SU-DHL-6 (cell line): ENCODE data around the gene CLIC4.

Experiments
- H2AFZ ChIP-seq: fragments of 200-600 bp; sonication (generic); 2 replicates; pipeline ENCODE4 v1.6.1; 2014; ENCODE audit warnings: low read depth, mild to moderate bottlenecking, moderate library complexity, mixed read lengths, antibody characterized with exemption, low read length; ENCODE audit not compliant: severe bottlenecking
- H3F3A ChIP-seq: fragments of 200-600 bp; shearing (Covaris generic); 2 replicates; pipeline ENCODE4 v1.6.0; 2016; ENCODE audit warnings: antibody characterized with exemption, mild to moderate bottlenecking; ENCODE audit not compliant: insufficient read depth
- H3K27ac ChIP-seq: fragments of 200-600 bp; sonication (generic); 2 replicates; pipeline ENCODE4 v1.5.1; 2016; ENCODE audit warnings: low read depth, mild to moderate bottlenecking, low read length, moderate library complexity, mixed read lengths
- H3K27me3 ChIP-seq: fragments of 200-600 bp; sonication (generic), shearing (Covaris generic); 2 replicates; pipeline ENCODE4 v1.6.0; 2014; ENCODE audit warnings: mild to moderate bottlenecking, low read length
- H3K36me3 ChIP-seq: fragments of 200-600 bp; sonication (generic); 2 replicates; pipeline ENCODE4 v1.6.1; 2014; ENCODE audit warnings: mild to moderate bottlenecking, low read length, mixed read lengths
- H3K4me2 ChIP-seq: fragments of 300-600, 200-600 bp; shearing (Covaris generic), sonication (generic); 2 replicates; pipeline ENCODE4 v1.6.0; 2014; ENCODE audit warnings: low read length, low read depth, mild to moderate bottlenecking; ENCODE audit not compliant: poor library complexity, severe bottlenecking
- H3K4me3 ChIP-seq: fragments of 200-600 bp; sonication (generic); 2 replicates; pipeline ENCODE4 v1.5.1; 2014; ENCODE audit warnings: antibody characterized with exemption, low read length, mild to moderate bottlenecking, mixed read lengths; ENCODE audit not compliant: insufficient read depth, poor library complexity, severe bottlenecking
- H3K79me2 ChIP-seq: fragments of 200-600 bp; sonication (generic); 2 replicates; pipeline ENCODE4 v1.6.1; 2014; ENCODE audit warnings: mild to moderate bottlenecking, low read length, moderate library complexity; ENCODE audit not compliant: insufficient read depth
- H3K9ac ChIP-seq: fragments of 200-600 bp; sonication (generic); 2 replicates; pipeline ENCODE4 v1.7.0; 2014; ENCODE audit warnings: mild to moderate bottlenecking, low read length
- H3K9me2 ChIP-seq: fragments of 200-600 bp; sonication (generic); replicated peaks from 2 replicates; pipeline ENCODE4 v1.6.1; 2014; ENCODE audit warnings: low read length; ENCODE audit not compliant: insufficient read depth
- H3K9me3 ChIP-seq: fragments of 200-600 bp; sonication (generic); 2 replicates; pipeline ENCODE4 v1.6.1; 2014; ENCODE audit warnings: low read length, mixed read lengths; ENCODE audit not compliant: insufficient read depth
- H4K20me1 ChIP-seq: fragments of 200-600 bp; sonication (generic); 2 replicates; pipeline ENCODE4 v1.6.1; 2014; ENCODE audit warnings: low read depth, mild to moderate bottlenecking, antibody characterized with exemption, low read length, moderate library complexity, mixed read lengths
- EZH2phosphoT487 ChIP-seq: fragments of 200-600 bp; sonication (generic), shearing (Covaris generic); conservative IDR thresholded peaks from 2 replicates; pipeline ENCODE4 v1.6.1; 2018; ENCODE audit warnings: mild to moderate bottlenecking, antibody characterized with exemption, low read length, moderate library complexity, mixed read lengths
- TF ChIP-seq, protein P1 (sequence below): fragments of 200-600 bp; sonication (generic); IDR thresholded peaks from one replicate; pipeline ENCODE4 v1.5.1; 2017; ENCODE audit warnings: antibody characterized with exemption, mild to moderate bottlenecking, low read length, moderate library complexity; ENCODE audit not compliant: insufficient read depth, poor library complexity, severe bottlenecking

Gene CLIC4

DNA sequence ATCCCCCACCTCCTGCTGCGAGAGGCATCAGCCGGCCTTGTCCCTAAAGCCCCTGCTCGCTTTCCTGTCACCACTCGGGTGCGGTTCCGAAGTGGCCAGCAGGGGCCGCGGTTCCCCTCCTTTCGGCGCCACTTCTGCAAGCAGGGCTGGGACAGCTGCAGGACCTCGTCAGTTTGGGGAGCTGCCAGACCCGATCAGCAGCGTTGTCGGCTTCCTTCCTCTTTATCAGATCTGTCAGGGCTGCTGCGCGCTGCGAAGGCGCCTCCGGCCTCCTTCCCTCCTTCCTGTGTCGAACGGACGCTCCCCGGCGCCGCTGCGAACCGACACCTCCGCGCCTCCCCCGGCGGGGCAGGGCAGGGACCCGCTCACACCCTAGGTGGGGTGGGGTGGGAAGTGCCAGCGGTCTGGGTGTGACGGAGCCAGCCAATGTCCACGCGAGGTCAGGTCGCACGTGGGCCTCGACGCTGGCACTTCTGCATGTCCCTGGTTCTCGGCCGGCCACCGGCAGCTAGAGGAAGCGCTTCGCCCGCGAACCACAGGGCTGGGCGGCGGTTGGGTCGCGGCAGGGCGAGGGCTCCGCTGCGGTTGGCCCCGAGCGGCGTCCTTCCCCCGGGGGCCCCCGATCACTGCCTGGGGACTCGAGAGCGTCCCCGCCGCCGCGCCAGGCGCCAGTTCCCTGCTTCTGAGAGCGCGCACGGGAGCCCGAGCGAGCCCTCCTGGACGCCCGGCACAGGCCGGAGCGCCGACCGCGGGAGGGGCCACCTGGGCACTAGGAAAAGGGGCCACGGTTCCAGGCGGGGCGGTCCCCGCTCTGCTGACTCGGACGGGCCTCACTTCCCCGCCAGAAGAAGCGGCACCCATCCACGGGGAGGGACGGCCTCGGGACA, 103.0 kb downstream of the CLIC4 start:
- Histone ChIP-seq H3K79me2 (no peaks in the 10 kb centered on the region), H3F3A (peaks cover 48% of the 10 kb centered on the region), H2AFZ (no peak overlapping the region), H3K4me2 (peak overlapping the region; percentile 50), H3K36me3 (peaks cover 12% of the 10 kb centered on the region; the same call in 1 of the 2 replicates), H3K27ac (peak overlapping the region; percentile 25), H3K9me3 (no peaks in the 10 kb centered on the region), H3K27me3 (no peaks in the 10 kb centered on the region), H3K4me3 (peak overlapping the region; percentile 34), H3K9me2 (no peaks in the 10 kb centered on the region), H4K20me1 (no peaks in the 10 kb centered on the region), H3K9ac (peak overlapping the region; percentile 48)
- TF ChIP-seq EZH2phosphoT487 = 0 out of 2 replicates have a peak, but pooled peaks have one; percentile 74
- TF ChIP-seq, protein P1, sequence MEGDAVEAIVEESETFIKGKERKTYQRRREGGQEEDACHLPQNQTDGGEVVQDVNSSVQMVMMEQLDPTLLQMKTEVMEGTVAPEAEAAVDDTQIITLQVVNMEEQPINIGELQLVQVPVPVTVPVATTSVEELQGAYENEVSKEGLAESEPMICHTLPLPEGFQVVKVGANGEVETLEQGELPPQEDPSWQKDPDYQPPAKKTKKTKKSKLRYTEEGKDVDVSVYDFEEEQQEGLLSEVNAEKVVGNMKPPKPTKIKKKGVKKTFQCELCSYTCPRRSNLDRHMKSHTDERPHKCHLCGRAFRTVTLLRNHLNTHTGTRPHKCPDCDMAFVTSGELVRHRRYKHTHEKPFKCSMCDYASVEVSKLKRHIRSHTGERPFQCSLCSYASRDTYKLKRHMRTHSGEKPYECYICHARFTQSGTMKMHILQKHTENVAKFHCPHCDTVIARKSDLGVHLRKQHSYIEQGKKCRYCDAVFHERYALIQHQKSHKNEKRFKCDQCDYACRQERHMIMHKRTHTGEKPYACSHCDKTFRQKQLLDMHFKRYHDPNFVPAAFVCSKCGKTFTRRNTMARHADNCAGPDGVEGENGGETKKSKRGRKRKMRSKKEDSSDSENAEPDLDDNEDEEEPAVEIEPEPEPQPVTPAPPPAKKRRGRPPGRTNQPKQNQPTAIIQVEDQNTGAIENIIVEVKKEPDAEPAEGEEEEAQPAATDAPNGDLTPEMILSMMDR = peak; percentile 75

DNA sequence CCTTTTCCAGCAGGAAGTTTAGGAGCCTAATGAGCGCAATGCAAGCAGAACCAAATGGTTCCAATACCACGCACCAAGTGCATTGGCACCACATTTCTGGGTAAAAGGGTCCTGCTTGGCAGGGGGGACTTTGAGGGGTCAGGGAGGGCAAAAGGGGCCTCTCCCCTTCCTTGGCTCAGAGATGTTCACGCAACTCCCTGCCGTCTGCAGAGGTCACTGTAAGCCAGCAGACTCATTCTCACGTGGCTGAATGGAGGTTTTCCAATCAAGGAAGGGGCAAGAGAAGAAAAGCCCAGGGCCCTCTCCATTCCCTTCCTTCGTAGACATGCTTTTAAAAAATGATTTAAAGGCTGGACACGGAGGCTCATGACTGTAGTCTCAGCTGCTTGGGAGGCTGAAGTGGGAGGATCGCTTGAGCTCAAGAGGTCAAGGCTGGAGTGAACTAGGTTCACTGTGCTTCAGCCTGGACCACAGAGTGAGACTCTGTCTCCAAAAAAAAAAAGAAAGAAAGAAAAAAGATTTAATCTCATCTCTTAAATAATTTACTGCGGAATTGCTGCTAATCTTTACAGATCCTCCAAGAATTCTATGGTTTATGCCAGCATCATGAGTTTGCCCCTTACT, 104.5 kb downstream of the CLIC4 start:
- no peaks in the 10 kb centered on the region for H3K9me2 ChIP-seq
- H3K4me3 ChIP-seq = no peak overlapping the region
- H3K27ac ChIP-seq = no peak overlapping the region
- no peaks in the 10 kb centered on the region for H3K9me3 ChIP-seq
- no peaks in the 10 kb centered on the region for H3K27me3 ChIP-seq
- peaks cover 42% of the 10 kb centered on the region for H3F3A ChIP-seq
- H3K79me2 ChIP-seq = no peaks in the 10 kb centered on the region
- H2AFZ ChIP-seq = no peak overlapping the region
- no peak for TF ChIP-seq EZH2phosphoT487
- TF ChIP-seq, protein P1 = peak; percentile 18
- H4K20me1 ChIP-seq = no peaks in the 10 kb centered on the region
- peaks cover under 1% of the 10 kb centered on the region; the same call in 1 of the 2 replicates for H3K36me3 ChIP-seq
- H3K9ac ChIP-seq = no peak overlapping the region
- no peak overlapping the region for H3K4me2 ChIP-seq

DNA sequence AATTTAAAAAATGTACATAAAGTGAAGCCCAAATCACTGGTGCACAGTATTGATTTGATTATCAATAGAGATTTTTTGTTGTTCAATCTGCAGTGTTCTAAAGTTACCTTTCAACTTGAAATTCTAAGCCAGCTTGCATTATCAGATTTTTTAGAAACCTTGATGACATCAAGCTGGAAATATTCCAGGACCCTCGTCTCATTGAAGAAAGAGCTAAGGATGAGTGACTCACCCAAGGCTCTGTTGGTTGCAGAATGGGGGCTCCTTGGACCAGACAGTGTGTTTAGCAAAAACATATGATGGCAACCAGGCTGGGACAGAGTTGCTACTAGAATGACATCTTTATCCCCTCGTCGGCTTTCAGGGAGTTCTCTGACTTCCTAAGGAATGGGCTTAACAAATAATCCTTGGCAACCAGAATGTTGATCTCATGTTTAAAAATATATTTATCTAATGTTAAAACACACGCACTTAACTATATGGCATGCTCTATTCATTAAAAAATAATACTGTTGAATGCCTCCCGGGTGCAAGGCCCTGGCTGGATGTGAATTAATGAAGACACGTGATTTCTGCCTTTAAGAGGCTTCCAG, 105.2 kb downstream of the CLIC4 start:
- no peak overlapping the region for H3K9ac ChIP-seq
- no peaks in the 10 kb centered on the region for H3K9me2 ChIP-seq
- H3K4me3 ChIP-seq = no peak overlapping the region

More for the DNA sequence above, 105.2 kb downstream of the CLIC4 start:
- Histone ChIP-seq H3F3A (peaks cover 36% of the 10 kb centered on the region), H3K4me2 (no peak overlapping the region), H3K79me2 (no peaks in the 10 kb centered on the region), H2AFZ (no peak overlapping the region), H3K27ac (no peak overlapping the region), H4K20me1 (no peaks in the 10 kb centered on the region), H3K27me3 (no peaks in the 10 kb centered on the region), H3K36me3 (no peaks in the 10 kb centered on the region), H3K9me3 (no peaks in the 10 kb centered on the region)
- TF ChIP-seq EZH2phosphoT487 = no peak
- TF ChIP-seq, protein P1 = no peak
